AG09309 (cell line): ENCODE data around the gene RAB39A.
A peak's percentile ranks its signal among the peaks of the same experiment; 100 is the strongest.

Experiments used
- DNase-seq: peaks from one replicate; pipeline ENCODE4 v3.0.0-alpha.2; 2010; ENCODE audit warnings: low read depth
- H3K4me3 ChIP-seq: 2 replicates; pipeline ENCODE4 v1.5.1; 2011; ENCODE audit warnings: mild to moderate bottlenecking, low read depth, low read length, moderate library complexity; ENCODE audit not compliant: control insufficient read depth
- CTCF ChIP-seq: IDR thresholded peaks from 2 replicates; pipeline ENCODE4 v1.5.1; 2011; ENCODE audit warnings: mild to moderate bottlenecking, low read depth, low read length, inconsistent platforms; ENCODE audit not compliant: insufficient read depth, control insufficient read depth; ENCODE audit errors: missing control alignments

The RAB39A gene

GRCh38 chr11:107991868-107992414 lies 63.7 kb downstream of the RAB39A start:
- no peak for DNase-seq
- TF ChIP-seq CTCF = no peak
- H3K4me3 ChIP-seq = no peak overlapping the region

GRCh38 chr11:107996006-107996776 lies 67.9 kb downstream of the RAB39A start:
- no peak for TF ChIP-seq CTCF
- H3K4me3 ChIP-seq = no peak overlapping the region
- no peak for DNase-seq

- H3K4me3 ChIP-seq = no peak overlapping the region
- no peak for DNase-seq
- no peak for TF ChIP-seq CTCF
Observed at GRCh38 chr11:107998761-107999160, 70.5 kb downstream of the RAB39A start.

- DNase-seq = no peak
- no peak overlapping the region for H3K4me3 ChIP-seq
- peak; percentile 32 for TF ChIP-seq CTCF
Observed at GRCh38 chr11:107999759-108000455, 71.7 kb downstream of the RAB39A start.

GRCh38 chr11:108002476-108002875 lies 74.2 kb downstream of the RAB39A start:
- no peak for TF ChIP-seq CTCF
- no peak for DNase-seq
- H3K4me3 ChIP-seq = no peak overlapping the region

GRCh38 chr11:108003623-108004022 lies 75.4 kb downstream of the RAB39A start:
- H3K4me3 ChIP-seq = no peak overlapping the region
- DNase-seq = no peak
- no peak for TF ChIP-seq CTCF
